HepG2 (cell line): Measurements from ENCODE around the gene NUAK2. TPM values are rescaled to one million over a fixed set of nuclear protein-coding genes. Genes with fewer than 3 reads are reported as not detected.

Source experiments
- FOXM1 ChIP-seq: sonication (generic); formaldehyde crosslinking; IDR thresholded peaks from 2 replicates; pipeline ENCODE4 v1.5.0; 2020; ENCODE audit warnings: missing genetic modification reagents
- HNF4A ChIP-seq: sonication (generic); formaldehyde crosslinking; IDR thresholded peaks from 2 replicates; pipeline ENCODE4 v1.4.0; 2020; ENCODE audit warnings: missing genetic modification reagents
- KDM3A ChIP-seq: IDR thresholded peaks from 2 replicates; pipeline ENCODE4 v1.6.1; 2018; ENCODE audit warnings: low read depth, missing compliant biosample characterization
- KLF13 ChIP-seq: sonication (generic); formaldehyde crosslinking; IDR thresholded peaks from 2 replicates; pipeline ENCODE4 v1.4.0; 2020; ENCODE audit warnings: mild to moderate bottlenecking, missing genetic modification reagents
- MEF2D ChIP-seq: sonication (generic); formaldehyde crosslinking; IDR thresholded peaks from 2 replicates; pipeline ENCODE4 v1.5.1; 2020; ENCODE audit warnings: mild to moderate bottlenecking, missing genetic modification reagents
- RAD51 ChIP-seq: fragments of 450-650 bp; IDR thresholded peaks from 2 replicates; pipeline ENCODE4 v1.6.1; 2016; ENCODE audit warnings: borderline replicate concordance
- SMAD1 ChIP-seq: sonication (generic); formaldehyde crosslinking; IDR thresholded peaks from 2 replicates; pipeline ENCODE4 v1.4.0; 2020; ENCODE audit warnings: missing genetic modification reagents, low read depth, mild to moderate bottlenecking, borderline replicate concordance
- TBX2 ChIP-seq: sonication (generic); formaldehyde crosslinking; IDR thresholded peaks from 2 replicates; pipeline ENCODE4 v1.5.0; 2020; ENCODE audit warnings: missing genetic modification reagents, mild to moderate bottlenecking, borderline replicate concordance
- ZFX ChIP-seq: sonication (generic); formaldehyde crosslinking; IDR thresholded peaks from 2 replicates; pipeline ENCODE4 v1.4.0; 2020; ENCODE audit warnings: mild to moderate bottlenecking, low read depth, missing genetic modification reagents, moderate library complexity
- ZNF232 ChIP-seq: sonication (generic); formaldehyde crosslinking; IDR thresholded peaks from 2 replicates; pipeline ENCODE4 v1.4.0; 2020; ENCODE audit warnings: missing genetic modification reagents, borderline replicate concordance
- ZNF281 ChIP-seq: sonication (generic); formaldehyde crosslinking; IDR thresholded peaks from 2 replicates; pipeline ENCODE4 v1.4.0; 2020; ENCODE audit warnings: missing genetic modification reagents, borderline replicate concordance
- ZNF737 ChIP-seq: sonication (generic); formaldehyde crosslinking; IDR thresholded peaks from 2 replicates; pipeline ENCODE4 v1.5.0; 2020; ENCODE audit warnings: missing genetic modification reagents, mild to moderate bottlenecking, borderline replicate concordance
- ZNF781 ChIP-seq: sonication (generic); formaldehyde crosslinking; IDR thresholded peaks from 2 replicates; pipeline ENCODE4 v1.5.1; 2020; ENCODE audit warnings: borderline replicate concordance, mild to moderate bottlenecking, missing genetic modification reagents; ENCODE audit errors: not compliant biosample characterization
- polyA plus RNA-seq, 8 experiments: library from polyadenylated mRNA; depleted of rRNA in 3 of 8; stranded (reverse) in 7 of 8; unstranded in 1 of 8; fragments of >200 nt; fragmentation: Illumina TruSeq in 4 of 8; extraction: Trizol in 4 of 8; gene quantifications; 2 replicates each; pipeline versions ENCODE4 v1.2.1 to v1.2.3, GENCODE V29; 2011 to 2016; ENCODE audit warnings: low read depth in 4 of 8, missing spikeins in 1 of 8, mixed read lengths in 1 of 8; ENCODE audit not compliant: insufficient read depth in 1 of 8
- total RNA-seq, 5 experiments: library from RNA; depleted of rRNA; stranded (reverse); fragments of >200 nt; fragmentation: Illumina TruSeq; extraction: Trizol; gene quantifications; 2 replicates each; pipeline ENCODE4 v1.2.3, GENCODE V29; 2016; ENCODE audit warnings: low read depth in 1 of 5
- TF ChIP-seq, protein P1 (sequence below): sonication (generic); formaldehyde crosslinking; conservative IDR thresholded peaks from 2 replicates; pipeline ENCODE4 v1.4.0; 2020; ENCODE audit warnings: missing genetic modification reagents
- TF ChIP-seq, protein P2 (sequence below): sonication (generic); formaldehyde crosslinking; IDR thresholded peaks from 2 replicates; pipeline ENCODE4 v1.9.0; 2022; ENCODE audit warnings: low read depth, missing genetic modification reagents
- TF ChIP-seq, protein P3 (sequence below): sonication (generic); formaldehyde crosslinking; IDR thresholded peaks from 2 replicates; pipeline ENCODE4 v1.4.0; 2020; ENCODE audit warnings: mild to moderate bottlenecking, missing genetic modification reagents
- TF ChIP-seq, protein P4 (sequence below): sonication (generic); formaldehyde crosslinking; IDR thresholded peaks from 2 replicates; pipeline ENCODE4 v1.5.0; 2020; ENCODE audit warnings: mild to moderate bottlenecking, missing genetic modification reagents

The NUAK2 gene
- total and polyA plus RNA-seq, 2 of the 13 experiments (the other 11 are each of a cell fraction or from before 2014, with no cell fraction given) = 0.75 to 1.1 TPM

DNA sequence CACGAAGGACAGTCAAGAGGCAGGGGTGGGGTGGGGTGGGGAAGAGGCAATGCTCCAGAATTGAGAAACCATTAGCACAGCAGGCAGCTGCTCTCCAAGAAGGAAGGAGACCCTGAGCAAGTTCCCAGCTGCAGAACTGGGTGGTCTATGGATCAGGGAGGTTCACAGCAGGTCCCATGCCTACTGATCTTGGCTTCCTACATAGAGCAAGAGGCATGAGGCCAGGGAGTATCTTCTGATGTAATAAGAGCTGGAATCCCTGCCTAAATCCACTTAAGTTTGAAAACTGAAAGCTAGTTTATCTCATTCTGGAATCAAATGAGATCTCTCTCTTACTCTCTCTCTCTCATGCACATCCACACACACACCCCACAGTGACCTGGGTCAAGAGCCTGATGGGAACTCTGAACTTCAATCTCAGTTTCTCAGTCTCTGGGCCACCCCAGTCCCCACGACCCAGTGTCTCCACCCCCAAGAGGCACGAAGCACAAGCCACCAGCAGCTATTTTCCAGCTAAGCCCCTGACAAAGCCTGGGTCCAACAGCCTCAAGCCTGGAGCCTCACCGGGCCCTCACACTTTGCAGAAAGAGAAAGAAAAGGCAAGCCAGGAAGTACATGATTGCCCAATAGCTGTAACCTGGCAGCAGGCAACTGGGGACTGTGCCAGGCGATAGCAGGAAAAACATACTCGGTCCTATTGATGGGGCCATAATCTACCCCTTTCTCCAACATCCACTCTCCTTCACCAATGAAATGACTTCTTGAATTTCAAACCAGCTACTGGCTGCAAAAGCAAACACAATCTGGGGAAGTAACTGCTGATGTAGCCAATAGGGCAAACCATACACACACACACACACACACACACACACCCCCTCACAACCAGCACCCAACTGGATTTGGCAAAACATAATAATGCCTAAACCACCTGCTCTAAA lies 2.2 kb downstream of the NUAK2 start (continued):
- no peak for TF ChIP-seq ZNF232
- TF ChIP-seq ZNF281 = no peak
- TF ChIP-seq SMAD1 (CRISPR knock-in tag) = no peak
- no peak for TF ChIP-seq FOXM1 (CRISPR knock-in tag)
- no peak for TF ChIP-seq MEF2D (CRISPR knock-in tag)
- 0 out of 2 replicates have a peak, but pooled peaks have one; percentile 17 for TF ChIP-seq HNF4A (CRISPR knock-in tag)
- no peak for TF ChIP-seq KLF13 (CRISPR knock-in tag)
- TF ChIP-seq, protein P1, sequence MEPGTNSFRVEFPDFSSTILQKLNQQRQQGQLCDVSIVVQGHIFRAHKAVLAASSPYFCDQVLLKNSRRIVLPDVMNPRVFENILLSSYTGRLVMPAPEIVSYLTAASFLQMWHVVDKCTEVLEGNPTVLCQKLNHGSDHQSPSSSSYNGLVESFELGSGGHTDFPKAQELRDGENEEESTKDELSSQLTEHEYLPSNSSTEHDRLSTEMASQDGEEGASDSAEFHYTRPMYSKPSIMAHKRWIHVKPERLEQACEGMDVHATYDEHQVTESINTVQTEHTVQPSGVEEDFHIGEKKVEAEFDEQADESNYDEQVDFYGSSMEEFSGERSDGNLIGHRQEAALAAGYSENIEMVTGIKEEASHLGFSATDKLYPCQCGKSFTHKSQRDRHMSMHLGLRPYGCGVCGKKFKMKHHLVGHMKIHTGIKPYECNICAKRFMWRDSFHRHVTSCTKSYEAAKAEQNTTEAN (CRISPR knock-in tag) = no peak
- TF ChIP-seq ZFX (CRISPR knock-in tag) = peak; percentile 16; the same call in 1 of the 2 replicates
- TF ChIP-seq, protein P2, sequence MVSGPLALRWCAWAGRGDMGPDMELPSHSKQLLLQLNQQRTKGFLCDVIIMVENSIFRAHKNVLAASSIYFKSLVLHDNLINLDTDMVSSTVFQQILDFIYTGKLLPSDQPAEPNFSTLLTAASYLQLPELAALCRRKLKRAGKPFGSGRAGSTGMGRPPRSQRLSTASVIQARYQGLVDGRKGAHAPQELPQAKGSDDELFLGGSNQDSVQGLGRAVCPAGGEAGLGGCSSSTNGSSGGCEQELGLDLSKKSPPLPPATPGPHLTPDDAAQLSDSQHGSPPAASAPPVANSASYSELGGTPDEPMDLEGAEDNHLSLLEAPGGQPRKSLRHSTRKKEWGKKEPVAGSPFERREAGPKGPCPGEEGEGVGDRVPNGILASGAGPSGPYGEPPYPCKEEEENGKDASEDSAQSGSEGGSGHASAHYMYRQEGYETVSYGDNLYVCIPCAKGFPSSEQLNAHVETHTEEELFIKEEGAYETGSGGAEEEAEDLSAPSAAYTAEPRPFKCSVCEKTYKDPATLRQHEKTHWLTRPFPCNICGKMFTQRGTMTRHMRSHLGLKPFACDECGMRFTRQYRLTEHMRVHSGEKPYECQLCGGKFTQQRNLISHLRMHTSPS = peak; percentile 85
- no peak for TF ChIP-seq RAD51
- no peak for TF ChIP-seq KDM3A (CRISPR knock-in tag)
- no peak for TF ChIP-seq ZNF781 (CRISPR knock-in tag)
- peak; percentile 44; the same call in 1 of the 2 replicates for TF ChIP-seq TBX2 (CRISPR knock-in tag)
- no peak for TF ChIP-seq ZNF737 (CRISPR knock-in tag)
- TF ChIP-seq, protein P3, sequence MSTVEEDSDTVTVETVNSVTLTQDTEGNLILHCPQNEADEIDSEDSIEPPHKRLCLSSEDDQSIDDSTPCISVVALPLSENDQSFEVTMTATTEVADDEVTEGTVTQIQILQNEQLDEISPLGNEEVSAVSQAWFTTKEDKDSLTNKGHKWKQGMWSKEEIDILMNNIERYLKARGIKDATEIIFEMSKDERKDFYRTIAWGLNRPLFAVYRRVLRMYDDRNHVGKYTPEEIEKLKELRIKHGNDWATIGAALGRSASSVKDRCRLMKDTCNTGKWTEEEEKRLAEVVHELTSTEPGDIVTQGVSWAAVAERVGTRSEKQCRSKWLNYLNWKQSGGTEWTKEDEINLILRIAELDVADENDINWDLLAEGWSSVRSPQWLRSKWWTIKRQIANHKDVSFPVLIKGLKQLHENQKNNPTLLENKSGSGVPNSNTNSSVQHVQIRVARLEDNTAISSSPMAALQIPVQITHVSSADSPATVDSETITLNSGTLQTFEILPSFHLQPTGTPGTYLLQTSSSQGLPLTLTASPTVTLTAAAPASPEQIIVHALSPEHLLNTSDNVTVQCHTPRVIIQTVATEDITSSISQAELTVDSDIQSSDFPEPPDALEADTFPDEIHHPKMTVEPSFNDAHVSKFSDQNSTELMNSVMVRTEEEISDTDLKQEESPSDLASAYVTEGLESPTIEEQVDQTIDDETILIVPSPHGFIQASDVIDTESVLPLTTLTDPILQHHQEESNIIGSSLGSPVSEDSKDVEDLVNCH (CRISPR knock-in tag) = no peak
- TF ChIP-seq, protein P4, sequence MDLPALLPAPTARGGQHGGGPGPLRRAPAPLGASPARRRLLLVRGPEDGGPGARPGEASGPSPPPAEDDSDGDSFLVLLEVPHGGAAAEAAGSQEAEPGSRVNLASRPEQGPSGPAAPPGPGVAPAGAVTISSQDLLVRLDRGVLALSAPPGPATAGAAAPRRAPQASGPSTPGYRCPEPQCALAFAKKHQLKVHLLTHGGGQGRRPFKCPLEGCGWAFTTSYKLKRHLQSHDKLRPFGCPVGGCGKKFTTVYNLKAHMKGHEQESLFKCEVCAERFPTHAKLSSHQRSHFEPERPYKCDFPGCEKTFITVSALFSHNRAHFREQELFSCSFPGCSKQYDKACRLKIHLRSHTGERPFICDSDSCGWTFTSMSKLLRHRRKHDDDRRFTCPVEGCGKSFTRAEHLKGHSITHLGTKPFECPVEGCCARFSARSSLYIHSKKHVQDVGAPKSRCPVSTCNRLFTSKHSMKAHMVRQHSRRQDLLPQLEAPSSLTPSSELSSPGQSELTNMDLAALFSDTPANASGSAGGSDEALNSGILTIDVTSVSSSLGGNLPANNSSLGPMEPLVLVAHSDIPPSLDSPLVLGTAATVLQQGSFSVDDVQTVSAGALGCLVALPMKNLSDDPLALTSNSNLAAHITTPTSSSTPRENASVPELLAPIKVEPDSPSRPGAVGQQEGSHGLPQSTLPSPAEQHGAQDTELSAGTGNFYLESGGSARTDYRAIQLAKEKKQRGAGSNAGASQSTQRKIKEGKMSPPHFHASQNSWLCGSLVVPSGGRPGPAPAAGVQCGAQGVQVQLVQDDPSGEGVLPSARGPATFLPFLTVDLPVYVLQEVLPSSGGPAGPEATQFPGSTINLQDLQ (CRISPR knock-in tag) = no peak
